Trophoblast cell (in vitro differentiated cells and primary cell): ENCODE data around the gene HEPH.
"Not testable (repeated sequence)": the region's sequence is repeated elsewhere in the genome, so short reads cannot be mapped to it uniquely, and the experiment has no call there.

Experiments used
- DNase-seq, 2 donors: peaks; one replicate each; pipeline ENCODE4 v3.0.0-alpha.2; 2016
- H2AFZ ChIP-seq: 2 replicates; pipeline ENCODE4 v1.6.1; 2013; ENCODE audit warnings: low read length, moderate library complexity, mild to moderate bottlenecking; ENCODE audit not compliant: insufficient read depth, poor library complexity
- H2AK5ac ChIP-seq: 2 replicates; pipeline ENCODE4 v1.6.1; 2013; ENCODE audit warnings: mild to moderate bottlenecking, low read length
- H2BK120ac ChIP-seq: 2 replicates; pipeline ENCODE4 v1.6.1; 2013; ENCODE audit warnings: low read length, mild to moderate bottlenecking, moderate library complexity; ENCODE audit not compliant: insufficient read depth, poor library complexity
- H2BK12ac ChIP-seq: 2 replicates; pipeline ENCODE4 v1.6.1; 2013; ENCODE audit warnings: mild to moderate bottlenecking, low read length, moderate library complexity
- H2BK5ac ChIP-seq: 2 replicates; pipeline ENCODE4 v1.6.1; 2013; ENCODE audit warnings: low read length, low read depth, moderate library complexity, mild to moderate bottlenecking; ENCODE audit not compliant: poor library complexity
- H3K14ac ChIP-seq: 2 replicates; pipeline ENCODE4 v1.6.1; 2013; ENCODE audit warnings: mild to moderate bottlenecking, low read length
- H3K18ac ChIP-seq: 2 replicates; pipeline ENCODE4 v1.6.1; 2013; ENCODE audit warnings: mild to moderate bottlenecking, low read length
- H3K23ac ChIP-seq: 2 replicates; pipeline ENCODE4 v1.6.1; 2013; ENCODE audit warnings: low read length
- H3K27ac ChIP-seq: 2 replicates; pipeline ENCODE4 v1.5.1; 2013; ENCODE audit warnings: low read depth, mild to moderate bottlenecking, inconsistent platforms, low read length, moderate library complexity
- H3K27me3 ChIP-seq: 2 replicates; pipeline ENCODE4 v1.6.1; 2013; ENCODE audit warnings: inconsistent platforms, mild to moderate bottlenecking, low read length, moderate library complexity; ENCODE audit not compliant: insufficient read depth
- H3K36me3 ChIP-seq, 2 experiments: 1 replicate in 1 of 2; 2 replicates in 1 of 2; pipeline ENCODE4 v1.6.1; 2013; ENCODE audit warnings: low read length in 2 of 2, mild to moderate bottlenecking in 2 of 2, moderate library complexity in 1 of 2; ENCODE audit not compliant: insufficient read depth in 2 of 2, control insufficient read depth in 1 of 2
- H3K4ac ChIP-seq: 2 replicates; pipeline ENCODE4 v1.6.1; 2013; ENCODE audit warnings: low read depth, mild to moderate bottlenecking, low read length, moderate library complexity
- H3K4me1 ChIP-seq, 2 experiments: 1 replicate in 1 of 2; 2 replicates in 1 of 2; pipeline ENCODE4 v1.6.1; 2013; ENCODE audit warnings: low read length in 2 of 2, mild to moderate bottlenecking in 2 of 2, moderate library complexity in 1 of 2; ENCODE audit not compliant: insufficient read depth in 2 of 2, control insufficient read depth in 1 of 2
- H3K4me2 ChIP-seq: 2 replicates; pipeline ENCODE4 v1.6.1; 2013; ENCODE audit warnings: inconsistent platforms, mild to moderate bottlenecking, low read length, moderate library complexity
- H3K4me3 ChIP-seq: 2 replicates; pipeline ENCODE4 v1.5.1; 2013; ENCODE audit warnings: mild to moderate bottlenecking, low read depth, low read length, inconsistent platforms
- H3K79me1 ChIP-seq: one replicate; pipeline ENCODE4 v1.6.1; 2013; ENCODE audit warnings: low read length
- H3K79me2 ChIP-seq: 2 replicates; pipeline ENCODE4 v1.6.1; 2013; ENCODE audit warnings: low read length, mild to moderate bottlenecking; ENCODE audit not compliant: control insufficient read depth, insufficient read depth, poor library complexity
- H3K9ac ChIP-seq: 2 replicates; pipeline ENCODE4 v1.6.1; 2013; ENCODE audit warnings: mild to moderate bottlenecking, low read length
- H3K9me3 ChIP-seq: 2 replicates; pipeline ENCODE4 v1.6.1; 2013; ENCODE audit warnings: low read depth, mild to moderate bottlenecking, control low read depth, inconsistent platforms, low read length; ENCODE audit not compliant: insufficient read depth
- H4K12ac ChIP-seq: 2 replicates; pipeline ENCODE4 v1.6.1; 2013; ENCODE audit warnings: low read depth, mild to moderate bottlenecking, low read length, moderate library complexity
- H4K8ac ChIP-seq: 2 replicates; pipeline ENCODE4 v1.6.1; 2013; ENCODE audit warnings: low read depth, mild to moderate bottlenecking, low read length, moderate library complexity
- H4K91ac ChIP-seq: one replicate; pipeline ENCODE4 v1.6.1; 2013; ENCODE audit warnings: low read depth, mild to moderate bottlenecking, low read length, moderate library complexity
- WGBS: extraction: QIAGEN DNeasy Blood & Tissue Kit; methylation state at CpG from one replicate; pipeline ENCODE4 v1.1.7; 2013; ENCODE audit warnings: missing lambda C conversion rate; ENCODE audit not compliant: insufficient read length, insufficient coverage; ENCODE audit errors: extremely low coverage; 5-methylcytosine and 5-hydroxymethylcytosine counted together

The HEPH gene

DNA sequence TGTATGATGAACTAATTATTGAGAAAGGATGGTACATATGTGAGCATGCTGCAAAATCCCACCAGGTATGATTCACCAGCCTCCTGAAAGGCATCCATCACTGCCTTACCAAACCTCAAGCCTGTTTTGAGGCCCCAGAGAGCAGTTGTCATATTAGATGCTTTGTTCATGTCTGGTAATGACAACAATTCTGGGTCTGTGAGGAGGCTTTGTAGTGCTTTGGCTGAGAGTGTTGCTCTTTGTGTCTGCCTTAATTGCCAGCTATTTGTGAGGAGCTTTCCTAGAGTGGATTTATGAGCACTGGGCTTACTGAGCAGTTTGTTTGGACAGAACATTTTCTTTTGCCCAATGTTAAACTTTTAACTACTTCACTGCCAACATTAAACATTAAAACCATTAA lies 69.2 kb downstream of the HEPH start:
- Histone ChIP-seq H3K36me3 (no peaks in the 10 kb centered on the region), H3K27ac (no peak overlapping the region), H4K12ac (no peak overlapping the region), H4K91ac (no peak overlapping the region), H3K27me3 (no peaks in the 10 kb centered on the region), H3K9me3 (no peaks in the 10 kb centered on the region), H3K4ac (no peak overlapping the region), H3K4me3 (no peak overlapping the region), H3K79me1 (no peaks in the 10 kb centered on the region), H3K14ac (no peak overlapping the region), H3K4me2 (no peak overlapping the region), H2AK5ac (no peak overlapping the region), H2BK5ac (no peak overlapping the region), H3K9ac (no peak overlapping the region), H3K18ac (no peak overlapping the region), H3K4me1 (no peaks in the 10 kb centered on the region), H3K79me2 (no peaks in the 10 kb centered on the region), H4K8ac (no peak overlapping the region), H2BK12ac (no peak overlapping the region), H3K23ac (no peak overlapping the region), H2AFZ (no peak overlapping the region), H2BK120ac (no peak overlapping the region)
- no peak for DNase-seq

DNA sequence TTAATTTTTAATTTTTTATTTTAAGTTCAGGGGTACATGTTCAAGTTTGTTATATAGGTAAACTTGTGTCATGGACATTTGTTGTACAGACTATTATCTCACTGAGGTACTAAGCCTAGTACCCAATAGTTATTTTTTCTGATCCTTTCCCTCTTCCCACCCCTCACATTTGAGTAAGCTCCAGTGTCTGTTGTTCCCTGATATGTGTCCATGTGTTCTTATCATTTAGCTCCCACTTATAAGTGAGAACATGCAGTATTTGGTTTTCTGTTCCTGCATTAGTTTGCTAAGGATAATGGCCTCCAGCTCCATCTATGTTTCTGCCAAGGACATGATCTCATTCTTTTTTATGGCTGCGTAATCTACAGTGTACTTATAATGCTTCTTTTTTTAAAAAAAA lies 69.9 kb downstream of the HEPH start:
- not testable (repeated sequence) for H3K18ac ChIP-seq, H3K36me3 ChIP-seq, H2AK5ac ChIP-seq, H2AFZ ChIP-seq, H4K8ac ChIP-seq, H4K91ac ChIP-seq, H3K4me2 ChIP-seq, H3K27ac ChIP-seq, H3K23ac ChIP-seq, H3K14ac ChIP-seq, DNase-seq, H3K79me2 ChIP-seq, H3K4ac ChIP-seq, H3K79me1 ChIP-seq, H3K9me3 ChIP-seq, H3K4me1 ChIP-seq, H3K9ac ChIP-seq, H3K4me3 ChIP-seq, H4K12ac ChIP-seq, H2BK120ac ChIP-seq, H2BK5ac ChIP-seq, H2BK12ac ChIP-seq, H3K27me3 ChIP-seq
- WGBS, result no CpG with 5 or more reads among the region's 1 CpG

DNA sequence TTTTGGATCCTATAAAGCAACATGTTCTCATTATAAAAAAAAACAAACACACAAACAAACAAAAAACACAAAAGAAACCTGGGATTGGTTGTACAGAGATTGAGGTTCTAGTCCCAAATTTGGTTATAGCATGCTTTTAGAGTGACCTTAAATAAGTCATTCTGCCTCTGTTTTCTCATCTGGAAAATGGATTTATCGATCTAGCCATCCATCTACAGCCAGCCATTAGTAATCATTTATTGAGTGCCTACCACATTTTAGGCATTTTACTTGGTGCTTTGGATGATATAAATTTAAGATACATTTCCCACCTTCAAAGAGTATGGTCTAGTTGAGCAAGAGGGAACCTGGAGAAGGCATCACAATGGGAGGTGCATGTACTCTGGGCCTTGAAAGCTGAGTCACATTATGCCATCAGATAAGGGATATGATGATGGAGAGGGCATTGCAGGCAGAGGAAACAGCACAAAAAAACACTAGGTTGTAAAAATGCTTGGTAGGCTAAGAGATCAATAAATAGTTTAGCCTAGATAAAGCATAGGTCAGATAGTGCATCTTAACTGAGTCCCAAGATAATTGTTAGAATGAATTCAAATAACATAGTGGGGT lies 91.4 kb downstream of the HEPH start:
- H2AK5ac ChIP-seq, result no peak overlapping the region
- no peak overlapping the region for H2BK120ac ChIP-seq
- H2BK5ac ChIP-seq, result no peak overlapping the region
- no peak overlapping the region for H2BK12ac ChIP-seq
- no peak overlapping the region for H3K9ac ChIP-seq
- DNase-seq, result no peak
- H4K12ac ChIP-seq, result no peak overlapping the region
- H3K4me1 ChIP-seq, result no peaks in the 10 kb centered on the region
- peaks cover 2 to 4% of the 10 kb centered on the region in 2 experiments for H3K36me3 ChIP-seq
- no peaks in the 10 kb centered on the region for H3K79me2 ChIP-seq
- H2AFZ ChIP-seq, result no peak overlapping the region
- H3K4me3 ChIP-seq, result no peak overlapping the region
- no peaks in the 10 kb centered on the region for H3K27me3 ChIP-seq
- no peak overlapping the region for H3K4ac ChIP-seq
- H3K18ac ChIP-seq, result no peak overlapping the region
- no peak overlapping the region for H3K27ac ChIP-seq
- no peaks in the 10 kb centered on the region for H3K9me3 ChIP-seq
- no peak overlapping the region for H3K23ac ChIP-seq
- no peak overlapping the region for H4K91ac ChIP-seq
- H3K4me2 ChIP-seq, result no peak overlapping the region
- no peak overlapping the region for H3K14ac ChIP-seq
- H3K79me1 ChIP-seq, result no peaks in the 10 kb centered on the region
- H4K8ac ChIP-seq, result no peak overlapping the region
- WGBS, result no CpG with 5 or more reads among the region's 1 CpG

DNA sequence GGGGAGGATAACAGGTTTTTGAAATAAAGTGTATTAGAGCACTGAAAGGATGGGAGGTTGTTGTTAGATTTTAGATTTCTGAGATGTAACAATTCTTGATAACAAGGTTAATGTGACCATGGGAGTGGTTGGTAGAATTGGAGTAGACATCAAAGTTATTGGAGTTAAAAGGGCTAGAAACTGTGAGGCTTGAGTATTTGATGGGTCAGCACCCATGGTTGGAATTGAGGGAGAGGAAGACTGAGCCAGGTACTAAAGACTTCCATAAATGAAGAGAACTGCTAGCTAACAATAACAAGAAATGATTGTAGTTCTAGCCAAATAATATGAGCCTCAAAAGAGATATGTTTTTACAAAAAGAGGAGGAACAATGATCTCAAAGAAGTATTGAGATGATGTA lies 98.8 kb downstream of the HEPH start:
- H2AK5ac ChIP-seq, result no peak overlapping the region
- no peak overlapping the region for H3K18ac ChIP-seq
- H4K8ac ChIP-seq, result no peak overlapping the region
- H3K14ac ChIP-seq, result no peak overlapping the region
- no peaks in the 10 kb centered on the region for H3K27me3 ChIP-seq
- H3K27ac ChIP-seq, result no peak overlapping the region
- H4K91ac ChIP-seq, result no peak overlapping the region
- H3K23ac ChIP-seq, result no peak overlapping the region
- no peak overlapping the region for H3K4ac ChIP-seq
- no peak overlapping the region for H2BK120ac ChIP-seq
- H2BK12ac ChIP-seq, result no peak overlapping the region
- H2AFZ ChIP-seq, result no peak overlapping the region
- no peak overlapping the region for H3K4me2 ChIP-seq
- no peak for DNase-seq
- H3K36me3 ChIP-seq, result peaks cover 8 to 10% of the 10 kb centered on the region in 2 experiments
- no peaks in the 10 kb centered on the region for H3K4me1 ChIP-seq
- H3K9me3 ChIP-seq, result no peaks in the 10 kb centered on the region
- H3K4me3 ChIP-seq, result no peak overlapping the region
- H2BK5ac ChIP-seq, result no peak overlapping the region
- no peaks in the 10 kb centered on the region for H3K79me2 ChIP-seq
- H3K79me1 ChIP-seq, result no peaks in the 10 kb centered on the region
- no peak overlapping the region for H3K9ac ChIP-seq
- no peak overlapping the region for H4K12ac ChIP-seq
